Measurements from ENCODE around the gene TLR10. TPM values are rescaled to one million over a fixed set of nuclear protein-coding genes. Genes with fewer than 3 reads are reported as not detected.
"Not testable (repeated sequence)": the region's sequence is repeated elsewhere in the genome, so short reads cannot be mapped to it uniquely, and the experiment has no call there.

TLR10 gene
- total RNA-seq, 2 donors from 2014 or later, result not detected

DNA sequence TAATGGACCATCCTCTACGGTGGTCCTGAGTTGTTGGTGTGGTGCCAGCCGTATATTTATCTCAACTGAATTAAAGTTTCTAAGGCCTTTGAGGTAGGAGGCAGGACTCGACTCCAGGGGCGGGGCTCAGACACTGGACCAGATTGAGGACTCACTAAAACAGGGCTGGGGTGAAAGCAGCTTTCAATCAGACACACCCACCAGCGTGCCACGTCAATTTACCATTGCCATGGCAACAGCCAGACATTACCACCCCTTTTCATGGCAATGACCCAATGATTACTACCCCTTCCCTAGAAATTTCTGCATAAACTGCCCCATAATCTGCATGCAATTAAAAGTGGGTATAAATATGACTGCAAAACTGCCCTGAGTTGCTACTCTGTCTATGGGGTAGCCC, 28.5 kb upstream of the TLR10 start:
- TF ChIP-seq, protein P1, sequence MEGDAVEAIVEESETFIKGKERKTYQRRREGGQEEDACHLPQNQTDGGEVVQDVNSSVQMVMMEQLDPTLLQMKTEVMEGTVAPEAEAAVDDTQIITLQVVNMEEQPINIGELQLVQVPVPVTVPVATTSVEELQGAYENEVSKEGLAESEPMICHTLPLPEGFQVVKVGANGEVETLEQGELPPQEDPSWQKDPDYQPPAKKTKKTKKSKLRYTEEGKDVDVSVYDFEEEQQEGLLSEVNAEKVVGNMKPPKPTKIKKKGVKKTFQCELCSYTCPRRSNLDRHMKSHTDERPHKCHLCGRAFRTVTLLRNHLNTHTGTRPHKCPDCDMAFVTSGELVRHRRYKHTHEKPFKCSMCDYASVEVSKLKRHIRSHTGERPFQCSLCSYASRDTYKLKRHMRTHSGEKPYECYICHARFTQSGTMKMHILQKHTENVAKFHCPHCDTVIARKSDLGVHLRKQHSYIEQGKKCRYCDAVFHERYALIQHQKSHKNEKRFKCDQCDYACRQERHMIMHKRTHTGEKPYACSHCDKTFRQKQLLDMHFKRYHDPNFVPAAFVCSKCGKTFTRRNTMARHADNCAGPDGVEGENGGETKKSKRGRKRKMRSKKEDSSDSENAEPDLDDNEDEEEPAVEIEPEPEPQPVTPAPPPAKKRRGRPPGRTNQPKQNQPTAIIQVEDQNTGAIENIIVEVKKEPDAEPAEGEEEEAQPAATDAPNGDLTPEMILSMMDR (conservative IDR thresholded peaks at IDR 0.05), result no peak
- no peaks in the 10 kb centered on the region for H3K36me3 Mint-ChIP-seq (ENCODE audit: low read depth)
- H3K27me3 Mint-ChIP-seq (ENCODE audit: insufficient read depth), result no peaks in the 10 kb centered on the region
- H3K9me3 ChIP-seq (ENCODE audit: control insufficient read depth, low read length), result no peaks in the 10 kb centered on the region
- peaks cover 9% of the 10 kb centered on the region for H3K9me3 Mint-ChIP-seq
- H3K27me3 ChIP-seq (ENCODE audit: control insufficient read depth, insufficient read depth, low read length, poor library complexity, severe bottlenecking), result no peaks in the 10 kb centered on the region
- WGBS, 2 experiments (ENCODE audit: insufficient coverage in 1 of 2, insufficient read length in 1 of 2), result 91 to 100% methylated on average over 3 to 6 of the region's 6 CpGs
- H3K36me3 ChIP-seq (ENCODE audit: control insufficient read depth, insufficient read depth, low read length), result no peaks in the 10 kb centered on the region
- no peaks in the 10 kb centered on the region for H3K4me1 Mint-ChIP-seq
- no peak overlapping the region for H3K4me3 Mint-ChIP-seq
- H3K27ac ChIP-seq (ENCODE audit: low read depth, low read length), result no peak overlapping the region
- no peak overlapping the region for H3K27ac Mint-ChIP-seq
- no peak overlapping the region for H3K4me3 ChIP-seq (ENCODE audit: low read length)
- H3K4me1 ChIP-seq (ENCODE audit: control insufficient read depth, insufficient read depth, low read length), result no peaks in the 10 kb centered on the region
- H3K9ac ChIP-seq (ENCODE audit: extremely low read depth, low read length, poor library complexity, severe bottlenecking), result no peak overlapping the region
- no peak for DNase-seq

GRCh38 chr4:38807462-38807861, 24.7 kb upstream of the TLR10 start:
- DNase-seq; H3K27ac Mint-ChIP-seq; H3K27me3 ChIP-seq (ENCODE audit: control insufficient read depth, insufficient read depth, low read length, poor library complexity, severe bottlenecking); H3K36me3 Mint-ChIP-seq (ENCODE audit: low read depth); H3K9me3 ChIP-seq (ENCODE audit: control insufficient read depth, low read length); H3K4me1 ChIP-seq (ENCODE audit: control insufficient read depth, insufficient read depth, low read length); H3K4me1 Mint-ChIP-seq; H3K27ac ChIP-seq (ENCODE audit: low read depth, low read length); H3K4me3 ChIP-seq (ENCODE audit: low read length); H3K4me3 Mint-ChIP-seq; H3K27me3 Mint-ChIP-seq (ENCODE audit: insufficient read depth); H3K9ac ChIP-seq (ENCODE audit: extremely low read depth, low read length, poor library complexity, severe bottlenecking); H3K36me3 ChIP-seq (ENCODE audit: control insufficient read depth, insufficient read depth, low read length): not testable (repeated sequence)
- H3K9me3 Mint-ChIP-seq, result peaks cover 23% of the 10 kb centered on the region
- WGBS, 2 experiments (ENCODE audit: insufficient coverage in 1 of 2, insufficient read length in 1 of 2), result 93 to 96% methylated on average over 12 to 29 of the region's 29 CpGs

GRCh38 chr4:38806251-38806650, 23.5 kb upstream of the TLR10 start:
- WGBS, 2 experiments (ENCODE audit: insufficient coverage in 1 of 2, insufficient read length in 1 of 2), result 89 to 92% methylated on average over 6 to 9 of the region's 9 CpGs
- peaks cover 30% of the 10 kb centered on the region for H3K9me3 Mint-ChIP-seq
- H3K4me3 Mint-ChIP-seq; H3K4me1 Mint-ChIP-seq; H3K27ac ChIP-seq (ENCODE audit: low read depth, low read length); H3K4me1 ChIP-seq (ENCODE audit: control insufficient read depth, insufficient read depth, low read length); H3K27me3 ChIP-seq (ENCODE audit: control insufficient read depth, insufficient read depth, low read length, poor library complexity, severe bottlenecking); H3K27me3 Mint-ChIP-seq (ENCODE audit: insufficient read depth); H3K36me3 ChIP-seq (ENCODE audit: control insufficient read depth, insufficient read depth, low read length); H3K9ac ChIP-seq (ENCODE audit: extremely low read depth, low read length, poor library complexity, severe bottlenecking); H3K27ac Mint-ChIP-seq; H3K4me3 ChIP-seq (ENCODE audit: low read length); DNase-seq; H3K9me3 ChIP-seq (ENCODE audit: control insufficient read depth, low read length); H3K36me3 Mint-ChIP-seq (ENCODE audit: low read depth): not testable (repeated sequence)

GRCh38 chr4:38805530-38806145, 22.8 kb upstream of the TLR10 start:
- H3K9ac ChIP-seq (ENCODE audit: extremely low read depth, low read length, poor library complexity, severe bottlenecking), result no peak overlapping the region
- H3K9me3 Mint-ChIP-seq, result peaks cover 33% of the 10 kb centered on the region
- H3K27me3 Mint-ChIP-seq (ENCODE audit: insufficient read depth), result no peaks in the 10 kb centered on the region
- H3K27ac Mint-ChIP-seq, result no peak overlapping the region
- H3K4me3 ChIP-seq (ENCODE audit: low read length), result no peak overlapping the region
- no peaks in the 10 kb centered on the region for H3K36me3 ChIP-seq (ENCODE audit: control insufficient read depth, insufficient read depth, low read length)
- H3K9me3 ChIP-seq (ENCODE audit: control insufficient read depth, low read length), result no peaks in the 10 kb centered on the region
- no peaks in the 10 kb centered on the region for H3K4me1 ChIP-seq (ENCODE audit: control insufficient read depth, insufficient read depth, low read length)
- TF ChIP-seq, protein P1 (conservative IDR thresholded peaks at IDR 0.05), result no peak
- WGBS, 2 experiments (ENCODE audit: insufficient coverage in 1 of 2, insufficient read length in 1 of 2), result 83 to 95% methylated on average over 4 to 5 of the region's 5 CpGs
- no peaks in the 10 kb centered on the region for H3K27me3 ChIP-seq (ENCODE audit: control insufficient read depth, insufficient read depth, low read length, poor library complexity, severe bottlenecking)
- no peak for DNase-seq
- no peak overlapping the region for H3K4me3 Mint-ChIP-seq
- H3K36me3 Mint-ChIP-seq (ENCODE audit: low read depth), result no peaks in the 10 kb centered on the region
- H3K27ac ChIP-seq (ENCODE audit: low read depth, low read length), result no peak overlapping the region
- no peaks in the 10 kb centered on the region for H3K4me1 Mint-ChIP-seq
